GM21737 (cell line): ENCODE data around the gene CDK13.
"Not testable (repeated sequence)": the region's sequence is repeated elsewhere in the genome, so short reads cannot be mapped to it uniquely, and the experiment has no call there.

Source experiments
- ATAC-seq: cut with Tn5 transposase; IDR thresholded peaks from one replicate; pipeline ENCODE4 v1.9.1; 2021; ENCODE audit warnings: mild to moderate bottlenecking, moderate library complexity; ENCODE audit not compliant: unreplicated experiment

CDK13 gene

GRCh38 chr7:40145596-40146130 lies 195.6 kb downstream of the CDK13 start:
- ATAC-seq: not testable (repeated sequence)

- ATAC-seq: no peak
Measured at GRCh38 chr7:40147371-40148246, 197.6 kb downstream of the CDK13 start.

GRCh38 chr7:40148247-40148580 lies 198.2 kb downstream of the CDK13 start:
- not testable (repeated sequence) for ATAC-seq

GRCh38 chr7:40148671-40149070 lies 198.6 kb downstream of the CDK13 start:
- no peak for ATAC-seq
